IMR-90 (cell line): ENCODE measurements around the gene GPC5. TPM values are rescaled to one million over a fixed set of nuclear protein-coding genes. Genes with fewer than 3 reads are reported as not detected.

Experiments
- ATAC-seq: fragments of 200-7000 bp; cut with Tn5 transposase; 2 replicates; pipeline ENCODE4 v1.9.1; 2020; ENCODE audit warnings: low read depth, mild to moderate bottlenecking, moderate library complexity
- BruUV-seq: library from RNA; stranded (reverse); fragments of 400-500 nt; replicated peaks from 2 replicates; lab custom pipeline; 2021; lab: Mats Ljungman, UMichigan
- CTCF ChIA-PET: fragments of 300-600 bp; formaldehyde crosslinking; extraction: SDS; loops from one replicate; lab custom pipeline; 2021; ENCODE audit warnings: antibody characterized with exemption; lab: Yijun Ruan, JAX
- POLR2A ChIA-PET: fragments of 300-600 bp; sonication (Branson Sonifier 250); formaldehyde crosslinking; loops from one replicate; lab custom pipeline; 2022; ENCODE audit warnings: antibody characterized with exemption; ENCODE audit not compliant: unreplicated experiment; lab: Charles Lee
- DNase-seq: peaks from one replicate; pipeline ENCODE4 v3.0.0; 2013
- H2AFZ ChIP-seq: replicated peaks from 2 replicates; pipeline ENCODE3; 2013; ENCODE audit warnings: low read length, mild to moderate bottlenecking; ENCODE audit not compliant: poor library complexity
- H2AK5ac ChIP-seq: 2 replicates; pipeline ENCODE4 v1.6.1; 2013; ENCODE audit warnings: low read depth, low read length, inconsistent platforms
- H2AK9ac ChIP-seq: replicated peaks from 2 replicates; pipeline ENCODE3; 2013; ENCODE audit warnings: mild to moderate bottlenecking, low read depth, low read length, moderate library complexity; ENCODE audit not compliant: poor library complexity
- H2BK120ac ChIP-seq: 2 replicates; pipeline ENCODE4 v1.6.1; 2013; ENCODE audit warnings: low read depth, low read length, inconsistent platforms
- H2BK15ac ChIP-seq: 3 replicates; pipeline ENCODE4 v1.6.1; 2013; ENCODE audit warnings: low read depth, low read length, inconsistent platforms
- H2BK20ac ChIP-seq: 2 replicates; pipeline ENCODE4 v1.6.1; 2013; ENCODE audit warnings: low read depth, mild to moderate bottlenecking, inconsistent platforms, low read length, moderate library complexity
- H2BK5ac ChIP-seq: 2 replicates; pipeline ENCODE4 v1.6.1; 2013; ENCODE audit warnings: mild to moderate bottlenecking, low read depth, low read length, inconsistent platforms; ENCODE audit not compliant: poor library complexity, severe bottlenecking
- H3K14ac ChIP-seq: replicated peaks from 2 replicates; pipeline ENCODE4 v1.6.1; 2013; ENCODE audit warnings: low read depth, low read length, inconsistent platforms
- H3K18ac ChIP-seq: 2 replicates; pipeline ENCODE4 v1.6.1; 2013; ENCODE audit warnings: low read depth, low read length, control low read depth
- H3K23ac ChIP-seq: 2 replicates; pipeline ENCODE4 v1.6.1; 2013; ENCODE audit warnings: low read depth, low read length, inconsistent platforms
- H3K27ac ChIP-seq: 2 replicates; pipeline ENCODE4 v1.5.1; 2013; ENCODE audit warnings: mild to moderate bottlenecking, control low read depth, low read length; ENCODE audit not compliant: insufficient read depth
- H3K27me3 ChIP-seq: 2 replicates; pipeline ENCODE4 v1.6.1; 2013; ENCODE audit warnings: low read length; ENCODE audit not compliant: control insufficient read depth, insufficient read depth
- H3K36me3 ChIP-seq: 2 replicates; pipeline ENCODE4 v1.6.1; 2013; ENCODE audit warnings: low read length, mixed read lengths; ENCODE audit not compliant: control insufficient read depth, insufficient read depth
- H3K4ac ChIP-seq: 2 replicates; pipeline ENCODE4 v1.6.1; 2013; ENCODE audit warnings: low read depth, low read length, inconsistent platforms
- H3K4me1 ChIP-seq: 2 replicates; pipeline ENCODE4 v1.6.1; 2013; ENCODE audit warnings: low read length, mixed read lengths; ENCODE audit not compliant: control insufficient read depth, insufficient read depth
- H3K4me2 ChIP-seq: 2 replicates; pipeline ENCODE4 v1.6.1; 2013; ENCODE audit warnings: low read depth, mild to moderate bottlenecking, control low read depth, low read length, moderate library complexity
- H3K4me3 ChIP-seq: 2 replicates; pipeline ENCODE4 v1.5.1; 2013; ENCODE audit warnings: low read depth, mild to moderate bottlenecking, control low read depth, low read length, moderate library complexity; ENCODE audit not compliant: insufficient read depth
- H3K56ac ChIP-seq: 2 replicates; pipeline ENCODE4 v1.6.1; 2013; ENCODE audit warnings: low read length, inconsistent platforms; ENCODE audit not compliant: insufficient read depth; ENCODE audit errors: extremely low read depth
- H3K79me1 ChIP-seq, 2 experiments: 2 replicates each; pipeline ENCODE4 v1.6.1; 2013; ENCODE audit warnings: low read length in 2 of 2, inconsistent platforms in 1 of 2, low read depth in 1 of 2
- H3K9ac ChIP-seq: 2 replicates; pipeline ENCODE4 v1.6.1; 2013; ENCODE audit warnings: low read depth, low read length, control low read depth
- H3K9me1 ChIP-seq: 2 replicates; pipeline ENCODE4 v1.6.1; 2013; ENCODE audit warnings: low read length, inconsistent platforms; ENCODE audit not compliant: insufficient read depth
- H3K9me3 ChIP-seq: 2 replicates; pipeline ENCODE4 v1.6.1; 2013; ENCODE audit warnings: low read length; ENCODE audit not compliant: control insufficient read depth, insufficient read depth
- H4K20me1 ChIP-seq: 2 replicates; pipeline ENCODE4 v1.6.1; 2013; ENCODE audit warnings: low read length, inconsistent platforms; ENCODE audit not compliant: insufficient read depth
- H4K5ac ChIP-seq: 2 replicates; pipeline ENCODE4 v1.6.1; 2013; ENCODE audit warnings: mild to moderate bottlenecking, low read depth, low read length, control low read depth
- H4K8ac ChIP-seq, 2 experiments: 2 replicates each; pipeline ENCODE4 v1.6.1; 2013; ENCODE audit warnings: low read depth in 2 of 2, low read length in 2 of 2, control low read depth in 1 of 2, inconsistent platforms in 1 of 2
- H4K91ac ChIP-seq: 2 replicates; pipeline ENCODE4 v1.6.1; 2013; ENCODE audit warnings: low read depth, low read length, inconsistent platforms; ENCODE audit not compliant: insufficient read depth
- CHD1 ChIP-seq: IDR thresholded peaks from 2 replicates; pipeline ENCODE4 v1.6.1; 2012; ENCODE audit warnings: low read depth, low read length, improper control_type of control experiment
- MXI1 ChIP-seq: IDR thresholded peaks from 2 replicates; pipeline ENCODE4 v1.6.1; 2012; ENCODE audit warnings: low read depth, mild to moderate bottlenecking, low read length, moderate library complexity, borderline replicate concordance
- RCOR1 ChIP-seq: IDR thresholded peaks from 2 replicates; pipeline ENCODE4 v1.6.1; 2012; ENCODE audit warnings: mild to moderate bottlenecking, low read length, improper control_type of control experiment; ENCODE audit not compliant: insufficient replicate concordance
- USF2 ChIP-seq: fragments of 150-350 bp; IDR thresholded peaks from 2 replicates; pipeline ENCODE4 v1.6.1; 2017; ENCODE audit warnings: mild to moderate bottlenecking, antibody characterized with exemption, low read length, low read depth
- WGBS, 2 experiments: methylation state at CpG; one replicate each; pipeline versions ENCODE4 v1.1.5 to v1.1.7; 2013; ENCODE audit warnings: missing lambda C conversion rate in 2 of 2; ENCODE audit not compliant: insufficient read length in 1 of 2; ENCODE audit errors: extremely low coverage in 2 of 2; 5-methylcytosine and 5-hydroxymethylcytosine counted together
- dilution Hi-C: fragments of 300-500 bp; cut with HindIII; formaldehyde crosslinking; loops from one replicate; pipeline ENCODE4 v1.14.3; 2018; ENCODE audit warnings: low sequenced_read_pairs; ENCODE audit not compliant: unreplicated experiment
- in situ Hi-C: fragments of 300-500 bp; cut with MboI; formaldehyde crosslinking; loops from 3 replicates; pipeline ENCODE4 v1.14.3; 2019; ENCODE audit warnings: low sequenced_read_pairs, inconsistent platforms, mixed read lengths
- intact Hi-C: fragments of 100-400 bp; cut with micrococcal nuclease; formaldehyde crosslinking; loops from 2 replicates; pipeline ENCODE4 v1.10.0; 2022
- polyA plus RNA-seq, 3 experiments: library from polyadenylated mRNA; depleted of rRNA; stranded (reverse); fragments of >200 nt; gene quantifications; 2 replicates each; pipeline ENCODE4 v1.2.3, GENCODE V29; 2012; ENCODE audit warnings: low replicate concordance in 1 of 3
- total RNA-seq: library from RNA; depleted of rRNA; stranded (reverse); fragments of >200 nt; gene quantifications from 2 replicates; pipeline ENCODE4 v1.2.3, GENCODE V29; 2012

GPC5 gene
- total and polyA plus RNA-seq, 2 of the 4 experiments (the other 2 are of a cell fraction), result 0.94 to 1.8 TPM

DNA sequence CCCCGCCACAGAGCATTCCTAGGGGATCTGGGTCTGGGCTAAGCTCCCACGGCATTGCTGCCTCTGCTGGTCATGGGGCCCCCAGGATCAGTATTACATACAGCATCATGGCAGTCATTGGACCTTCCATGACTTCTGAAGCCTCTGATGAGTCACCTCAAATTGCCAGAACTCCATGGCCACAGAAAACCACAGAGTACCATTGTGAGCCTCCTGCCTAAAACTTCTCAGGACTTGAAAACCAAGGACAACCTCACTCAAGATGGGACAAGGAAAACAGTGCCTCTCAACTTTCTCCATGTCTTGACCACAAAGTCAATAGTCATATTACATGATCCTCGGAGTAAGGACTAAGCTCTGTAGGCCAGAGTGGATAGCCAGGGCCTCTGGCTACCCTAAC is 306.0 kb downstream of the GPC5 start:
- H2AK9ac ChIP-seq, result peak overlapping the region; percentile 72
- H4K8ac ChIP-seq, result no peak overlapping the region
- 71% methylated on average over 1 of the region's 3 CpGs; no CpG with 5 or more reads in 1 of the 2 experiments for WGBS, 2 experiments
- H3K9me3 ChIP-seq, result no peaks in the 10 kb centered on the region
- in situ Hi-C loops (no loop called here), dilution Hi-C loops (no loop called here), intact Hi-C loops (no loop called here)
- no peak overlapping the region for H3K4me3 ChIP-seq
- H2AK5ac ChIP-seq, result no peak overlapping the region
- H3K14ac ChIP-seq, result no peak overlapping the region
- no peaks in the 10 kb centered on the region for H3K79me1 ChIP-seq
- H2BK15ac ChIP-seq, result no peak overlapping the region
- H2BK120ac ChIP-seq, result no peak overlapping the region
- no peaks in the 10 kb centered on the region for H4K20me1 ChIP-seq
- H3K4me2 ChIP-seq, result no peak overlapping the region
- ChIA-PET POLR2A (no interaction called here), CTCF (no interaction called here)
- no peak overlapping the region for H3K4ac ChIP-seq
- no peaks in the 10 kb centered on the region for H3K27me3 ChIP-seq
- no peak overlapping the region for H3K9ac ChIP-seq
- H3K18ac ChIP-seq, result no peak overlapping the region
- H3K4me1 ChIP-seq, result no peaks in the 10 kb centered on the region
- no peak overlapping the region for H3K27ac ChIP-seq
- no peak overlapping the region for H4K5ac ChIP-seq
- TF ChIP-seq USF2 (no peak), RCOR1 (no peak), MXI1 (no peak), CHD1 (no peak)
- H3K56ac ChIP-seq, result no peak overlapping the region
- H2AFZ ChIP-seq, result no peak overlapping the region
- no peaks in the 10 kb centered on the region for H3K9me1 ChIP-seq
- no peak overlapping the region for H2BK20ac ChIP-seq
- ATAC-seq (no peak), DNase-seq (no peak)
- no peak overlapping the region for H4K91ac ChIP-seq
- H3K23ac ChIP-seq, result no peak overlapping the region
- no peaks in the 10 kb centered on the region for H3K36me3 ChIP-seq
- H2BK5ac ChIP-seq, result no peak overlapping the region
- BruUV-seq, result no TSS peak
